Fibroblast of lung (primary cell): ENCODE data around the gene C16orf92. TPM values are rescaled to one million over a fixed set of nuclear protein-coding genes. Genes with fewer than 3 reads are reported as not detected.

Experiments used
- DNase-seq, 2 donors: peaks; one replicate each; pipeline versions ENCODE4 v3.0.0 to v3.0.0-alpha.2; 2010; ENCODE audit warnings: low read depth in 2 of 2
- H2AFZ ChIP-seq: 2 replicates; pipeline ENCODE4 v1.5.1; 2012; ENCODE audit warnings: low read length, control low read depth, inconsistent platforms
- H3K27ac ChIP-seq: 2 replicates; pipeline ENCODE4 v1.5.1; 2011; ENCODE audit warnings: low read length, control low read depth; ENCODE audit not compliant: insufficient read depth
- H3K27me3 ChIP-seq: 2 replicates; pipeline ENCODE4 v1.5.1; 2011; ENCODE audit warnings: mild to moderate bottlenecking, low read length; ENCODE audit not compliant: control insufficient read depth, insufficient read depth
- H3K36me3 ChIP-seq: 2 replicates; pipeline ENCODE4 v1.5.1; 2011; ENCODE audit warnings: low read length; ENCODE audit not compliant: control insufficient read depth, insufficient read depth
- H3K4me1 ChIP-seq: 2 replicates; pipeline ENCODE4 v1.5.1; 2011; ENCODE audit warnings: low read length; ENCODE audit not compliant: control insufficient read depth, insufficient read depth; ENCODE audit errors: extremely low read depth
- H3K4me2 ChIP-seq: 2 replicates; pipeline ENCODE4 v1.5.1; 2011; ENCODE audit warnings: low read length, control low read depth; ENCODE audit not compliant: insufficient read depth; ENCODE audit errors: extremely low read depth
- H3K4me3 ChIP-seq, 4 experiments: fragments of 200-600 bp in 1 of 4; sonication (generic) in 1 of 4; replicated peaks in 1 of 4; 2 replicates each; pipeline ENCODE4 v1.5.1; 2011 to 2016; ENCODE audit warnings: low read length in 4 of 4, low read depth in 3 of 4, mild to moderate bottlenecking in 3 of 4, control low read depth in 2 of 4, inconsistent platforms in 1 of 4, mixed read lengths in 1 of 4; ENCODE audit not compliant: insufficient read depth in 1 of 4; ENCODE audit errors: control extremely low read depth in 1 of 4
- H3K79me2 ChIP-seq: 2 replicates; pipeline ENCODE4 v1.5.1; 2012; ENCODE audit warnings: mild to moderate bottlenecking, low read length, inconsistent platforms; ENCODE audit not compliant: control insufficient read depth, insufficient read depth
- H3K9ac ChIP-seq: 2 replicates; pipeline ENCODE4 v1.5.1; 2011; ENCODE audit warnings: mild to moderate bottlenecking, low read length, control low read depth; ENCODE audit not compliant: insufficient read depth
- H3K9me3 ChIP-seq: 2 replicates; pipeline ENCODE4 v1.5.1; 2012; ENCODE audit warnings: low read depth, low read length; ENCODE audit not compliant: control insufficient read depth, insufficient read depth
- H4K20me1 ChIP-seq: 2 replicates; pipeline ENCODE4 v1.5.1; 2011; ENCODE audit warnings: low read length; ENCODE audit not compliant: control insufficient read depth, insufficient read depth; ENCODE audit errors: extremely low read depth
- EZH2 ChIP-seq: IDR thresholded peaks from 2 replicates; pipeline ENCODE4 v1.5.1; 2012; ENCODE audit warnings: low read length, control low read depth, mild to moderate bottlenecking; ENCODE audit errors: missing control alignments
- polyA plus RNA-seq, 2 donors: library from polyadenylated mRNA; depleted of rRNA in 1 of 2; stranded (reverse) in 1 of 2; unstranded in 1 of 2; fragments of >200 nt; gene quantifications; 2 replicates each; pipeline ENCODE4 v1.2.1, GENCODE V29; 2011 to 2012; ENCODE audit warnings: missing spikeins in 1 of 2
- total RNA-seq: library from RNA; depleted of rRNA; stranded (reverse); fragments of >200 nt; gene quantifications from 2 replicates; pipeline ENCODE4 v1.2.1, GENCODE V29; 2014
- TF ChIP-seq, protein P1 (sequence below), 2 donors: IDR thresholded peaks in 1 of 2; conservative IDR thresholded peaks in 1 of 2; 1 replicate in 1 of 2; 2 replicates in 1 of 2; pipeline ENCODE4 v1.5.1; 2011 to 2012; ENCODE audit warnings: low read length in 2 of 2, control low read depth in 1 of 2, inconsistent platforms in 1 of 2, low read depth in 1 of 2, mild to moderate bottlenecking in 1 of 2

The C16orf92 gene
- total and polyA plus RNA-seq, 2 donors (not counting 1 experiment from before 2014, with no cell fraction given) = not detected

DNA sequence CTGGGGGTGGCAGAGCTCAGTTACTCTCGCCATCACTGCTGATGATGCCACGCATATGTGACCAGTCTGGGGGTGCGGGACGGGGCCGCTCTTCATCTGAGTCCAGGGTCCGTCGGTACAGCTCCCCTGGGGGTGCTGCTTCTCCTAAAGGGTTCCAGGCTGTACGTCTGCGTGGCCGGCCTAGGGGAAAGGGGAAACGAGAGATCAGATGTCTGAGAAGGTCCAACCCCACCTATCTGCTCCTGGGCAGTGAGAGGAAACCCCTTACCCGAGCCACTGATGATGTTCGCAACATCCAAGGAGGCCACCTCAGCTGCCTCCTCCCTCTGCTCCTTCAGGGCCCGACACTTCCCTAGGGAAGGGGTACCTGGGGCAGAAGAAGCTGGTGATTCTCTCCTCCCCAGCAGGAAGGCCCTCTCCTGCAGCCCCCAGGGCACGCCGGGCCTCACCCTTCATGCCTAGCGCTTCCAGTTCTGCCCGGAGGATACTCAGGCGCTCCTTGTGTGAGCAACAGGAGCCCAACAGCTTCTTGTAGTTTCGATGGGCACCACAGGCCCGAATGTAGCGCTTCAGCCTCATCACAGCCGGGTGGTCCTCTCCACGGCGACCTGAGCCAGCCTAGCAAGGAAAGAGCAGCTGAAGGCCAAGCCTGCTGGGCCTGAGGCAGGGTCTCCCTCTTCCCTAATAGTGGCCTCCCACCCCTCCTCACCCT is 29.7 kb upstream of the C16orf92 start:
- no peak overlapping the region for H3K4me2 ChIP-seq
- no peaks in the 10 kb centered on the region for H3K9me3 ChIP-seq
- TF ChIP-seq, protein P1, sequence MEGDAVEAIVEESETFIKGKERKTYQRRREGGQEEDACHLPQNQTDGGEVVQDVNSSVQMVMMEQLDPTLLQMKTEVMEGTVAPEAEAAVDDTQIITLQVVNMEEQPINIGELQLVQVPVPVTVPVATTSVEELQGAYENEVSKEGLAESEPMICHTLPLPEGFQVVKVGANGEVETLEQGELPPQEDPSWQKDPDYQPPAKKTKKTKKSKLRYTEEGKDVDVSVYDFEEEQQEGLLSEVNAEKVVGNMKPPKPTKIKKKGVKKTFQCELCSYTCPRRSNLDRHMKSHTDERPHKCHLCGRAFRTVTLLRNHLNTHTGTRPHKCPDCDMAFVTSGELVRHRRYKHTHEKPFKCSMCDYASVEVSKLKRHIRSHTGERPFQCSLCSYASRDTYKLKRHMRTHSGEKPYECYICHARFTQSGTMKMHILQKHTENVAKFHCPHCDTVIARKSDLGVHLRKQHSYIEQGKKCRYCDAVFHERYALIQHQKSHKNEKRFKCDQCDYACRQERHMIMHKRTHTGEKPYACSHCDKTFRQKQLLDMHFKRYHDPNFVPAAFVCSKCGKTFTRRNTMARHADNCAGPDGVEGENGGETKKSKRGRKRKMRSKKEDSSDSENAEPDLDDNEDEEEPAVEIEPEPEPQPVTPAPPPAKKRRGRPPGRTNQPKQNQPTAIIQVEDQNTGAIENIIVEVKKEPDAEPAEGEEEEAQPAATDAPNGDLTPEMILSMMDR (conservative IDR thresholded peaks at IDR 0.05 in 1 of 2, IDR thresholded peaks at IDR 0.05 in 1 of 2; ENCODE audit: low read depth in 1 of 2, low read length in 2 of 2) = no peak
- no peak for TF ChIP-seq EZH2
- H4K20me1 ChIP-seq = no peaks in the 10 kb centered on the region
- H3K27ac ChIP-seq = no peak overlapping the region
- no peak overlapping the region for H3K9ac ChIP-seq
- H3K4me3 ChIP-seq = no peak overlapping the region
- no peaks in the 10 kb centered on the region for H3K27me3 ChIP-seq
- no peak for DNase-seq
- no peak overlapping the region for H2AFZ ChIP-seq
- peaks cover 6% of the 10 kb centered on the region for H3K79me2 ChIP-seq
- H3K4me1 ChIP-seq = peaks cover 14% of the 10 kb centered on the region
- peaks cover 14% of the 10 kb centered on the region for H3K36me3 ChIP-seq

DNA sequence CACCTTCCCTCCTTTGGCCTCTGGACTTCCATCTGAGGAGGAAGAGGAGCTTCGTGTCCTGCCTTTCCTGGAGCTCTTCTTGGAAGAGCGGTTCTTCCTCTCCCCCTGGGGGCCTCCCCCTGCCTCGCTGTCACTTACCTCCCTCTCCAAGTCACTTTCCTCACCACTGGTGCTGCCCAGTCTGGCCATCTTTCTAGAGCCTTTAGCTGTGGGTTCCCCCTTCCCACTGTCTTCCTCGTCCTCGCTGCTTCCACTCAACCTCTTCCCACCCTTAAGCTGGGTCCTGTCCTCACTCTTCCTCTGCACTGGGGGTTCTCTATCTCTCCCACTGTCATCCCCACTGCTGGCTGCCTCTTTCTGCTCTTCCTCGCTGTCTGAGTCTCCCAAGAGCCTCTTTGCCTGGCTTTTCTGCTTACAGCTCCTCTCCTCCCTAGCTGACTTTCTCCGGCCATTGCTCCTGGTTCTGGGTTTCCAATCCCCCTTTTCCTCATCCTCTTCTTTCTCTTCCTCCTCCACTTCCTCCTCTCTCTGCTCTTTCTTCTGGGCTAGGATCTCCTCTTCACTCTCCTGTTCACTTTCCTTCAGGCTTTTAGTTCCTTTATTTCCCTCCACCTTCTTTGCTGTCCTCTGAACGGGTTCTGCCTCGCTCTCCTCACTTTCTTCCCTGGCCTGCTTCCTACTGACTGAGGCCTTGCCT is 28.9 kb upstream of the C16orf92 start:
- Histone ChIP-seq H3K4me1 (peaks cover 14% of the 10 kb centered on the region), H3K79me2 (peaks cover 6% of the 10 kb centered on the region), H3K9me3 (no peaks in the 10 kb centered on the region), H2AFZ (no peak overlapping the region), H3K27me3 (no peaks in the 10 kb centered on the region), H3K9ac (no peak overlapping the region), H4K20me1 (no peaks in the 10 kb centered on the region), H3K4me2 (peak overlapping the region; percentile 93), H3K27ac (peak overlapping the region; percentile 97), H3K4me3 (peak overlapping the region in 1 of 4 experiments; percentile 96), H3K36me3 (peaks cover 14% of the 10 kb centered on the region)
- TF ChIP-seq EZH2 = no peak
- TF ChIP-seq, protein P1 (conservative IDR thresholded peaks at IDR 0.05 in 1 of 2, IDR thresholded peaks at IDR 0.05 in 1 of 2; ENCODE audit: low read depth in 1 of 2, low read length in 2 of 2) = no peak
- no peak for DNase-seq

DNA sequence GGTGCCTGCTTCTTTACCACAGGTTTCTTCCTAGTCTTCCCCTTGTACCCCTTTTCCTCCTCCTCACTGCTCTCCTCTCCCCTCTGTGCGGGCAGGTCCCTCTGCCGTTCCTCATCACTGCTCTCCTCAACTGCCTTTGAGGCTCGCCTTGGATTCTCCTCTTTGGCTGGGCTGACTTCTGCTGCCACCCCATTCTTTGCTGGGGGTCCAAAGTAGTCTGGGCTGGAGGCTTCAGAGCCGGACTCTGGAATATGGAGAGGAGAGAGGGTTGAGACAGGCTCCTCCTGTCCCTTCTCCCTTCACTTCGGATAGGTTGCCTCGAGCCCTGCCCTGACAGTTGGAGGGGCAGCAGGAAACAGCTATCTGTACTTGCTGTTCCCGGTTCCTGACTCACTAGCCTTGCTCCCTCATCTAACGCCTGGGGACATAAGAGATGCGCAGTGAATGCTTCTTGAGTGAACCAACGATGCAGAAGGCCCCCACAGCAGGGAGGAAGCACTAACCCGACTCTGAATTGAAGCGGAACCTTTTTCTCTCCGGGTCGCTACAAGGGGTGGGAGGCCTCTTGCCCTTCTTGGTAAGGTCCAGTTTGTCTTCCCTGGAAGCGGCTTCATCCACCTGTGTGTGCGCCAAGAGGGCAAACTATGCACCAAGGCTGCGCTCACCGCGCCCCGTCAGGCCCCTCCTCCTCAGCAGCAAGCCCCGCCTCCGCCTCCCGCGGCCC is 28.2 kb upstream of the C16orf92 start:
- H3K4me3 ChIP-seq = peak overlapping the region; percentile 74 to 97 (median 93)
- peak in 1 of 2 donors; percentile 43 for DNase-seq
- no peaks in the 10 kb centered on the region for H3K9me3 ChIP-seq
- peak overlapping the region; percentile 97 for H3K27ac ChIP-seq
- peaks cover 6% of the 10 kb centered on the region for H3K79me2 ChIP-seq
- H3K27me3 ChIP-seq = no peaks in the 10 kb centered on the region
- peak overlapping the region; percentile 93 for H3K4me2 ChIP-seq
- H2AFZ ChIP-seq = peak overlapping the region; percentile 74
- H3K36me3 ChIP-seq = peaks cover 16% of the 10 kb centered on the region
- no peaks in the 10 kb centered on the region for H4K20me1 ChIP-seq
- no peak for TF ChIP-seq EZH2
- TF ChIP-seq, protein P1 (conservative IDR thresholded peaks at IDR 0.05 in 1 of 2, IDR thresholded peaks at IDR 0.05 in 1 of 2; ENCODE audit: low read depth in 1 of 2, low read length in 2 of 2) = no peak
- H3K9ac ChIP-seq = peak overlapping the region; percentile 83
- H3K4me1 ChIP-seq = peaks cover 14% of the 10 kb centered on the region
